ENCODE results near the gene VCP. TPM values are rescaled to one million over a fixed set of nuclear protein-coding genes. Genes with fewer than 3 reads are reported as not detected.

Gene VCP
- 120 TPM for polyA plus RNA-seq (2012; ENCODE audit: missing spikeins)

DNA sequence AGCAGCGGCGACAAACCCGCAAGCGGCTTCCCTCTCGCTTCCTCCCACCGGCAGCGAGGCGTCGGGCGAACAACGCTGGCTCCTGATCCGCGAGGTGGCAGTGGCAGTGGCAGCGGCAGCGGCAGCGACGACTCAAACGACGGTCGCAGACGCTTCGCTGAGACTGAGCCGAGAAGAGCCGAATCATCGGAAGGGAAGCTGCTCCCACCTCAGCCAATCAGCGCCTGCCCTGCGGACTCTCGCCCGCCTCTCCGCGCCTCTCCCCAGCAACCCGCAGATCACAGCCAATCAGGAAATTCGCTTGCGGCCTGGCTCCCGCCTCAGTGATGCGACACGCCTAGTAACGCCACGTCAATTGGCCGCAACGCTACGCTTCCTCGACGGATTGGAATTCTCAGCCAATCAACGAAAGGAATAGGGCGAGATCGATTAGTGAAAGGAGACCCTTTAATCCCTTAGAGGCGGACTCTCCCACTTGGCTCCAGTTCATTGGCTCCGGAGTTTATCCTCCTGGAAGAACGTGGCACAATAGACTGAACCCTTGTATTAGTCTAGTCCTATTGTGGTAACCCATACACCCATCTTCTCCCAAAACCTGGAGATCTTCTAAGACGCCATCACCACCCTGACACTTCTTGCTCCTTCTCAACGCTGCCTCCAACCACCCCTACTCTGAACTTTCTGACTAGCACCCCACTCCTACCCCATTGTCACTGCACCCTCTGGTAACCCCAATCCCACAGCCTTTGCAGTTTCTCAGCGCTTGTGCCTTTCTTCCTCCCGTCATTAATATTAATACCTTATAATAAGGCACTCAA lies at the start of gene VCP:
VCP (minus strand) TSS at position 165 of the 818 bp plus-strand sequence. CDS start 272 bp downstream, outside the sequence.
- TF ChIP-seq POLR2AphosphoS5 (IDR thresholded peaks at IDR 0.05; ENCODE audit: low read depth, low read length) (peak; percentile 92), TAF1 (IDR thresholded peaks at IDR 0.05; ENCODE audit: borderline replicate concordance, low read depth, low read length) (peak; percentile 71), POLR2A (IDR thresholded peaks at IDR 0.05; ENCODE audit: low read depth, low read length) (peak; percentile 88)
- FAIRE-seq (peak; percentile 100), DNase-seq (ENCODE audit: insufficient read length) (peak; percentile 97)

DNA sequence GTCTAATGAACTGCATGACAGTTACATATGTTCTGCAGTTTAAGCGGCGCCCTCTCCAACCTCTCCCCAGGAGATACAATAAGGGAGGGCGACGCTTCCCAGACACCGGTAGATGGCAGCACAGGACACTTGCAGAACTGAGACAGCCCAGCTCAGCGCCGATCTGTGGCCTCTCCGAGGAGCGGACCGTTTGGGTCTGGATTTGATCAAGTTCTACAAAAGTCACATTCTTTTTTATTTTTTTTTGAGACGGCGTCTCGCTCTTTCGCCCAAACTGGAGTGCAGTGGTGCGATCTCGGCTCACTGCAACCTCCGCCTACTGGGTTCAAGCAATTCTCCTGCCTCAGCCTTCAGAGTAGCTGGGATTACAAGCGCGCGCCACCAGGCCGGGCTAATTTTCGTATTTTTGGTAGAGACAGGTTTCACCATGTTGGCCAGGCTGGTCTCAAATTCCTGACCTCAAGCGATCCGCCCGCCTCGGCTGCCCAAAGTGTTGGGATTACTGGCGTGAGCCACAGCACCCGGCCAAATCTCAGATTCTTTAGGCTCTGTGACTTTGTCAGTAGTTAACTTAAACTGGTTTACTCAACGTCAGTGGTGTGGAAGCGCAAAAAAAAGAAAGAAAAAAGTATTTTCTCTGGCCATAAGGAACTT lies 44.6 kb upstream of the VCP start:
- peak; percentile 94 for FAIRE-seq
- DNase-seq (ENCODE audit: insufficient read length) = peak; percentile 68
- TF ChIP-seq POLR2AphosphoS5 (IDR thresholded peaks at IDR 0.05; ENCODE audit: low read depth, low read length) (no peak), POLR2A (IDR thresholded peaks at IDR 0.05; ENCODE audit: low read depth, low read length) (no peak), TAF1 (IDR thresholded peaks at IDR 0.05; ENCODE audit: borderline replicate concordance, low read depth, low read length) (no peak)

GRCh38 chr9:35116539-35116897 lies 44.1 kb upstream of the VCP start:
- FAIRE-seq (no peak), DNase-seq (ENCODE audit: insufficient read length) (no peak)
- TF ChIP-seq TAF1 (IDR thresholded peaks at IDR 0.05; ENCODE audit: borderline replicate concordance, low read depth, low read length) (no peak), POLR2A (IDR thresholded peaks at IDR 0.05; ENCODE audit: low read depth, low read length) (no peak), POLR2AphosphoS5 (IDR thresholded peaks at IDR 0.05; ENCODE audit: low read depth, low read length) (no peak)

GRCh38 chr9:35115680-35116538 lies 43.5 kb upstream of the VCP start, which contains the start of gene ATOSB:
ATOSB (minus strand) TSS chr9:35115862; CDS start chr9:35108274, 7,588 bp downstream.
- TF ChIP-seq POLR2A (IDR thresholded peaks at IDR 0.05; ENCODE audit: low read depth, low read length) (no peak), POLR2AphosphoS5 (IDR thresholded peaks at IDR 0.05; ENCODE audit: low read depth, low read length) (no peak), TAF1 (IDR thresholded peaks at IDR 0.05; ENCODE audit: borderline replicate concordance, low read depth, low read length) (no peak)
- peak; percentile 85 for DNase-seq (ENCODE audit: insufficient read length)
- FAIRE-seq = peak; percentile 92

DNA sequence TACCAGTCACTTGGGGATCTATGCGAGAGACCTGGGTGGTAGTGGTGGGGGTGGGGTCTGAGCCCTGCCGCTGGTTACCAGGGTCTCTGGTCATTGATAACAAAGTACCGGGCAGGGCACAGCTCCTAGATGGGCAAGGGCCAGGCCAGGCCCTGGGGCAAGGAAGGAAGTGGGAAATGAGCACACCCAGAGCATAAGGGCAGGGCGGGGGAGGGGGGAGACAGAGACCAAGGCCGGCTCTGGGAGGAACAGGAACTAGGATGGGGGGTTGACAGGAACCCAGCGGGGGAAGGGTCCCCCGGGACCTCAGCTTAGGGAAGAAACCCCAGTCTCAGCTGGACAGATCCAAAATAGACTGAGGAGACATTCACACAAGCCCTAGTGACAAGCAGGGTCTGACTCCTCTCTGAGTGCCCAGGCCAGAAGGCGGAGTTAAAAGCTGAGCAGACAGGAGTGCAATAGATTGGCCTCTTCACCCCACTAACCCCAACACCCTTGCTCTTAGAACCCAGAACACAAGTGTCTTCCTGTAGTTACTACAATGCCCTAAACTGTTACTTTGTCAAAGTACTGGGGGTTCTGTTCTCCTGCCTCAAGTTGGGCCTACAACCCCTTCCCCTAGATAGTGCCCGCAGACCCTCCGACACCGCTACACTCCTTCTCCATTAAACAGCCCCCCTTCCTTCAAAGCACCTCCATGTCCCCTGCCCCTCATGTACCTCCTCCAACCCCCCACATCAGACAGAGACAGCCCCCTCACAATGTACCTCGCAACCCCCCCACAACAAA lies 42.6 kb upstream of the VCP start:
- TF ChIP-seq POLR2AphosphoS5 (IDR thresholded peaks at IDR 0.05; ENCODE audit: low read depth, low read length) (no peak), POLR2A (IDR thresholded peaks at IDR 0.05; ENCODE audit: low read depth, low read length) (no peak), TAF1 (IDR thresholded peaks at IDR 0.05; ENCODE audit: borderline replicate concordance, low read depth, low read length) (no peak)
- DNase-seq (ENCODE audit: insufficient read length) (no peak), FAIRE-seq (peak; percentile 81)

DNA sequence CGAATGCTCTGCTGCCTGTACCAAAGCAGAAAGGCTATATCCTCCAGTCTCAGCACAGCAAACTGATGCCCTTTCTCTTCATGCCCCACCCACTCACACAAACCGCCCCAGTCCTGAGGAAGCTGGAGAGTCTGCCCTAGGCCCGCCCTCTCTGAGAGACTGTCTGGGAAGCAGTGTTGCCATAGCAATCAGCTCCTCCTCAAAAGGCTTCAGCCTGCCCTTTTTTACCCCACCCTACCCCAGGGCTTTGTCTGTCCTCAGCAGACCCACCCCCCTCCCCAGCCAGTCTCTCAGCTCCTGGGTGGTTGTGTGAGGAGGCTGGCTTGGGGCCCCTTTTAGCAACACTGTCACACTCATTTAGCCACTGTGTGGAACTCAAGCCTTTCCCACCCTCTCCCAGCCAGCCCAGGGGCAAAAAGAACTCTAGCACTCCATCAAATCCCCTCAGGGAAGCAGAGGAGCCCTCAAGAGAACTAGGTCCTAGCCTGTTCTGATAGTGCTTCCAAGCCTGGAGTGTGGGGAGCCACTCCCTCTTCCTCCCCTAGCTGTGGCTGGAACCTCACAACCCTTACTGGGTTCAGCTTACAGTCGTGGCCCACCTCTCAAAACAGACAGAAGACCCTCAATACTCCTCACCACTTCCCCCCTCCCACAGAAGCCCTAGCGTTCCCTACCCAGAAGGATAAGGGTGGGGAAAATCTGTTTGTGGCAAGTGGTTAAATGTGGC lies 41.9 kb upstream of the VCP start:
- TF ChIP-seq POLR2AphosphoS5 (IDR thresholded peaks at IDR 0.05; ENCODE audit: low read depth, low read length) (no peak), POLR2A (IDR thresholded peaks at IDR 0.05; ENCODE audit: low read depth, low read length) (no peak), TAF1 (IDR thresholded peaks at IDR 0.05; ENCODE audit: borderline replicate concordance, low read depth, low read length) (no peak)
- DNase-seq (ENCODE audit: insufficient read length) = no peak
- FAIRE-seq = peak; percentile 72

DNA sequence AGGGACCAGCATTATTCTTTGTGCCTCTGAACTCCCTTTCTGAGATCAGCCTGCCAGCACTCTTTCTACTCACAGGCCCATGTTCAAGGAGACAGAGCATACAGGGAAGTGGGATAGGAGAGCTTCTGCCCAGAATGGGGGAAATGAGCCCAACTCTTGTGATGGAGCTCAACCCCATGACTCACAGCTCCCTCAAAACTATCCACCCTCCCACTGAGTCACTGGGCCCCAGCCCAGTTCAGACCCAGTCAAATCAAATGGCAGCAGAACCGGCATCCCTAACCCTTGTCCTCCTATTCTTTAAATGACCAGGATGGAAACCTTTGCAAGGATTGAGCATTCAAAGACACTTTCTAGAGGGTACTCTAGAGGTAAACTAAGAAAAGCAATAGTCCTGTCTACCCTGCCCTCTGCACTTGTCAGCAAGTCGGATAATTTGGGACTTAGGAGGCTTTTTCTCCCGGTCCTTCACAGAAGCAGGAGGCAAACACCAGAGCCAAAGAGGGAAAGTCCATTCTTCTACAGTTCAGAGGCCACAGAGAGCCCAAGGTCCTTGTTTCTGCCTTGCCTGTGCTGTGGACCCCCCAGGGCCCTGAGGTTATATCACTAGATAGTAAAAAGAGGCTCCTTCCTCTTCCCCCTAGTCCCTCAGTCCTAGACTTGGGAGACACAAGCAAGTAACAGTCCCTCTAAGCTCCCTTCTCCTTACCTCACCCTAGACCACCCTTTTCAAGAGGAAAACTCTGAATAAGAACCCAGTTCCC lies 40.0 kb upstream of the VCP start:
- TF ChIP-seq TAF1 (IDR thresholded peaks at IDR 0.05; ENCODE audit: borderline replicate concordance, low read depth, low read length) = no peak
- TF ChIP-seq POLR2AphosphoS5 (IDR thresholded peaks at IDR 0.05; ENCODE audit: low read depth, low read length) = no peak
- no peak for TF ChIP-seq POLR2A (IDR thresholded peaks at IDR 0.05; ENCODE audit: low read depth, low read length)
- FAIRE-seq = no peak
- no peak for DNase-seq (ENCODE audit: insufficient read length)

GRCh38 chr9:35111001-35111933 lies 38.8 kb upstream of the VCP start:
- FAIRE-seq (peak; percentile 98), DNase-seq (ENCODE audit: insufficient read length) (peak; percentile 91)
- peak; percentile 41; the same call in 1 of the 2 replicates for TF ChIP-seq POLR2A (IDR thresholded peaks at IDR 0.05; ENCODE audit: low read depth, low read length)
- no peak for TF ChIP-seq POLR2AphosphoS5 (IDR thresholded peaks at IDR 0.05; ENCODE audit: low read depth, low read length)
